H1 (cell line): ENCODE data around the gene XAF1. TPM values are rescaled to one million over a fixed set of nuclear protein-coding genes. Genes with fewer than 3 reads are reported as not detected.

ENCODE experiments used
- EP300 ChIP-seq, 2 experiments: IDR thresholded peaks; 1 replicate in 1 of 2; 2 replicates in 1 of 2; pipeline ENCODE4 v1.6.1; 2011 to 2012; ENCODE audit warnings: low read depth in 2 of 2, low read length in 2 of 2, mild to moderate bottlenecking in 2 of 2, borderline replicate concordance in 1 of 2, inconsistent platforms in 1 of 2, moderate library complexity in 1 of 2
- JUN ChIP-seq: IDR thresholded peaks from 2 replicates; pipeline ENCODE4 v1.6.1; 2011; ENCODE audit warnings: low read depth, mild to moderate bottlenecking, improper control_type of control experiment, low read length
- TEAD4 ChIP-seq: IDR thresholded peaks from 2 replicates; pipeline ENCODE4 v1.6.1; 2012; ENCODE audit warnings: low read depth, low read length, inconsistent platforms, mixed read lengths
- polyA plus RNA-seq, 7 experiments: library from polyadenylated mRNA; depleted of rRNA in 3 of 7; stranded (reverse) in 5 of 7; unstranded in 2 of 7; fragments of >200 nt in 5 of 7; fragments of 200-250 nt in 2 of 7; gene quantifications; 1 replicate in 5 of 7; 2 replicates in 1 of 7; 4 replicates in 1 of 7; pipeline versions ENCODE4 v1.2.1 to v1.2.3, GENCODE V29; 2011 to 2013; ENCODE audit warnings: missing spikeins in 2 of 7, mixed read lengths in 2 of 7
- total RNA-seq: library from RNA; stranded (reverse); fragmentation: NEBNext Ultra II Directional; extraction: Animal tissue kit (Norgen Biotek cat#: 25700); gene quantifications from 2 replicates; pipeline ENCODE4 v1.2.1, GENCODE V29; 2021
- TF ChIP-seq, protein P1 (sequence below): IDR thresholded peaks from 2 replicates; pipeline ENCODE4 v1.6.1; 2011; ENCODE audit warnings: low read length, improper control_type of control experiment

The XAF1 gene
- total and polyA plus RNA-seq, 2 of the 8 experiments (the other 6 are each of a cell fraction or from before 2014, with no cell fraction given), result not detected

GRCh38 chr17:6789146-6789545, 33.3 kb downstream of the XAF1 start (continued):
- TF ChIP-seq, protein P1, sequence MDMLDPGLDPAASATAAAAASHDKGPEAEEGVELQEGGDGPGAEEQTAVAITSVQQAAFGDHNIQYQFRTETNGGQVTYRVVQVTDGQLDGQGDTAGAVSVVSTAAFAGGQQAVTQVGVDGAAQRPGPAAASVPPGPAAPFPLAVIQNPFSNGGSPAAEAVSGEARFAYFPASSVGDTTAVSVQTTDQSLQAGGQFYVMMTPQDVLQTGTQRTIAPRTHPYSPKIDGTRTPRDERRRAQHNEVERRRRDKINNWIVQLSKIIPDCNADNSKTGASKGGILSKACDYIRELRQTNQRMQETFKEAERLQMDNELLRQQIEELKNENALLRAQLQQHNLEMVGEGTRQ, result no peak
- TF ChIP-seq EP300 (IDR thresholded peaks at IDR 0.05; ENCODE audit: borderline replicate concordance in 1 of 2, low read depth in 2 of 2, low read length in 2 of 2) (no peak), JUN (no peak), TEAD4 (no peak)
